ENCODE results near the gene SBSN. TPM values are rescaled to one million over a fixed set of nuclear protein-coding genes. Genes with fewer than 3 reads are reported as not detected.

SBSN gene
- total RNA-seq, 1 donor: 4.1 TPM

- no peak for TF ChIP-seq CTCF (IDR thresholded peaks at IDR 0.05; ENCODE audit: insufficient read depth, low read length)
- DNase-seq (ENCODE audit: low read depth): no peak
- no peak overlapping the region for H3K4me3 ChIP-seq (ENCODE audit: low read depth, low read length)
These were observed 19.0 kb downstream of the SBSN start for GRCh38 chr19:35509018-35509652.

- no peak overlapping the region for H3K4me3 ChIP-seq (ENCODE audit: low read depth, low read length)
- DNase-seq (ENCODE audit: low read depth): no peak
- no peak for TF ChIP-seq CTCF (IDR thresholded peaks at IDR 0.05; ENCODE audit: insufficient read depth, low read length)
These were observed 20.0 kb downstream of the SBSN start for GRCh38 chr19:35508129-35508528.

- no peak for DNase-seq (ENCODE audit: low read depth)
- no peak overlapping the region for H3K4me3 ChIP-seq (ENCODE audit: low read depth, low read length)
- TF ChIP-seq CTCF (IDR thresholded peaks at IDR 0.05; ENCODE audit: insufficient read depth, low read length): no peak
These were observed 20.6 kb downstream of the SBSN start for GRCh38 chr19:35507561-35507960.

- DNase-seq (ENCODE audit: low read depth): no peak
- no peak overlapping the region for H3K4me3 ChIP-seq (ENCODE audit: low read depth, low read length)
- TF ChIP-seq CTCF (IDR thresholded peaks at IDR 0.05; ENCODE audit: insufficient read depth, low read length): no peak
These were observed 22.1 kb downstream of the SBSN start for GRCh38 chr19:35506011-35506410.

GRCh38 chr19:35502751-35503150 is 25.4 kb downstream of the SBSN start:
- H3K4me3 ChIP-seq (ENCODE audit: low read depth, low read length): no peak overlapping the region
- DNase-seq (ENCODE audit: low read depth): no peak
- no peak for TF ChIP-seq CTCF (IDR thresholded peaks at IDR 0.05; ENCODE audit: insufficient read depth, low read length)

GRCh38 chr19:35501684-35502083 is 26.4 kb downstream of the SBSN start:
- TF ChIP-seq CTCF (IDR thresholded peaks at IDR 0.05; ENCODE audit: insufficient read depth, low read length): no peak
- H3K4me3 ChIP-seq (ENCODE audit: low read depth, low read length): no peak overlapping the region
- no peak for DNase-seq (ENCODE audit: low read depth)

GRCh38 chr19:35500611-35501010 is 27.5 kb downstream of the SBSN start:
- no peak for TF ChIP-seq CTCF (IDR thresholded peaks at IDR 0.05; ENCODE audit: insufficient read depth, low read length)
- no peak overlapping the region for H3K4me3 ChIP-seq (ENCODE audit: low read depth, low read length)
- DNase-seq (ENCODE audit: low read depth): no peak

Data from fibroblast of the aortic adventitia (primary cell).